ENCODE measurements around the gene RAB10. TPM values are rescaled to one million over a fixed set of nuclear protein-coding genes. Genes with fewer than 3 reads are reported as not detected.

RAB10 gene
- total RNA-seq, 1 experiment from 2014 or later = 138 TPM

DNA sequence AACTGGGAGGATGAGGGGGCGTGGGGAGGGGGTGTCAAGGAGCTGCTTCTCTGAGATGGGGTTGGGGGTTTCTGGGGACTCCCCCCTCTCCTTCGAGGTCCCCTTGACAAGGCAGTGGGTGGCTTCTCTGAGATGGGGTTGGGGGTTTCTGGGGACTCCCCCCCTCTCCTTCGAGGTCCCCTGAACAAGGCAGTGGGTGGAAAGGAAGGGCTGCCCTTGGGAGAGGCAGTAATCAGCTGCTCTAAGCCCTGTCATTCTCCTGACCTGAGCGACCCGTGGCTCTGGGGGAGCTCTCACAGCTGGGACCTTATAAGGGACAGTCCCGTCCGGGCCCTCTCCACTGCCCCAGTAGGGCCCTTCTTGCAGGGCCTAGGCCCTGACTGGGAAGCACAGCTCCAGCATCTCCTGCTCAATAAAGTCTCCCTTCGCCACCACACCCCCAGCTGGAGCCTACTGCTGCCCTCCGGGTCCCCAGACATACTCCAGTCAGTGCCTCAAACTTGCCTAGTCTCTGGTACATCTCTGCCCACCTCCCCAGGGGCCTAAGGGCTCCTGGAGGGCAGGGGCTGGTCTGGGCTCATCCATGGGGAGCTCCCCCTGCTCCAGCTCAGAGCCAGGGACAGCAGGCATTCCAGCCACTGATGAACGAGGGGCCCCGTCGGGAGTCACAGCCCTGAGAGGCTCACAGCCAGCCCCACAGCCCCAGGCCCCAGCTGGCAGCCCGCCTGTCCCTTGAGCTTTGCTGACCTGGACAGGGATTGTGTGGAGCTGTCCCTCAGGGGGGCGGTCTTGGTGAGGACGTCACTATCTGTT lies 141.8 kb downstream of the RAB10 start:
- Histone ChIP-seq H2AFZ (ENCODE audit: low read length) (no peak overlapping the region), H3K4me2 (ENCODE audit: low read length) (no peak overlapping the region), H3K9me3 (ENCODE audit: low read length) (no peaks in the 10 kb centered on the region), H3K27me3 (ENCODE audit: low read length) (no peaks in the 10 kb centered on the region), H3K27ac (ENCODE audit: low read length) (no peak overlapping the region), H3F3A (ENCODE audit: low read length, unreplicated experiment) (no peaks in the 10 kb centered on the region), H3K4me1 (ENCODE audit: insufficient read depth, low read length) (0 out of 2 replicates have a peak, but pooled peaks cover 4% of the 10 kb centered on the region), H4K20me1 (ENCODE audit: low read length) (no peaks in the 10 kb centered on the region), H3K4me3 (ENCODE audit: low read length) (no peak overlapping the region), H3K36me3 (ENCODE audit: low read depth, low read length) (no peaks in the 10 kb centered on the region), H3K9ac (ENCODE audit: low read length) (no peak overlapping the region), H3K9me2 (replicated peaks; ENCODE audit: low read length) (no peaks in the 10 kb centered on the region), H3K79me2 (ENCODE audit: low read length) (no peaks in the 10 kb centered on the region)
- no peak for DNase-seq
- intact Hi-C loops (cut with micrococcal nuclease) = no loop called here
- CTCF ChIA-PET = interaction anchor here (0.6 kb wide), 1 partner anchor 333 kb away, joined by 6 read pairs; no protein-coding TSS in a partner anchor
- no peak for ATAC-seq
- POLR2A ChIA-PET (ENCODE audit: unreplicated experiment) = no interaction called here
- TF ChIP-seq EZH2phosphoT487 (IDR thresholded peaks at IDR 0.05; ENCODE audit: borderline replicate concordance, low read length) (no peak), EZH2 (IDR thresholded peaks at IDR 0.05; ENCODE audit: low read length, unreplicated experiment) (no peak)
- TF ChIP-seq, protein P1, sequence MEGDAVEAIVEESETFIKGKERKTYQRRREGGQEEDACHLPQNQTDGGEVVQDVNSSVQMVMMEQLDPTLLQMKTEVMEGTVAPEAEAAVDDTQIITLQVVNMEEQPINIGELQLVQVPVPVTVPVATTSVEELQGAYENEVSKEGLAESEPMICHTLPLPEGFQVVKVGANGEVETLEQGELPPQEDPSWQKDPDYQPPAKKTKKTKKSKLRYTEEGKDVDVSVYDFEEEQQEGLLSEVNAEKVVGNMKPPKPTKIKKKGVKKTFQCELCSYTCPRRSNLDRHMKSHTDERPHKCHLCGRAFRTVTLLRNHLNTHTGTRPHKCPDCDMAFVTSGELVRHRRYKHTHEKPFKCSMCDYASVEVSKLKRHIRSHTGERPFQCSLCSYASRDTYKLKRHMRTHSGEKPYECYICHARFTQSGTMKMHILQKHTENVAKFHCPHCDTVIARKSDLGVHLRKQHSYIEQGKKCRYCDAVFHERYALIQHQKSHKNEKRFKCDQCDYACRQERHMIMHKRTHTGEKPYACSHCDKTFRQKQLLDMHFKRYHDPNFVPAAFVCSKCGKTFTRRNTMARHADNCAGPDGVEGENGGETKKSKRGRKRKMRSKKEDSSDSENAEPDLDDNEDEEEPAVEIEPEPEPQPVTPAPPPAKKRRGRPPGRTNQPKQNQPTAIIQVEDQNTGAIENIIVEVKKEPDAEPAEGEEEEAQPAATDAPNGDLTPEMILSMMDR (conservative IDR thresholded peaks at IDR 0.05; ENCODE audit: low read depth, low read length) = no peak
- BruUV-seq (replicated peaks) = no TSS peak

DNA sequence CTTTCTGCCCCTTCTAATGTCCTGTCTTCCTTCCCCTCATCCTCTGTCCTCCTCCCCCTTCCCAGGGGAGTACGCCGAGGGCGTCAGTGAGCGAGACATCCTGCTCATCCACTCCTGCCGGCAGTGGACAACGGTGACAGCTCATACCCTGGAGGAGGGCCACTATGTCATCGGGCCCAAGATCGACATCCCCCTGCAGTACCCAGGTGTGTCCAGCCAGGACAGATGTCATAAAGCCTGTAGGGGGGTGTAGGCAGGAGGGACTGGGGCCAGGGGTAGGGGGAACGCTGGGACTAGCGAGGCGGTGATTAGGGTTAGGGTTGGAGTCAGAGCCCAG lies 142.4 kb downstream of the RAB10 start:
- DNase-seq (no peak), ATAC-seq (no peak)
- intact Hi-C loops (cut with micrococcal nuclease) = no loop called here
- no peak overlapping the region for H3K4me2 ChIP-seq (ENCODE audit: low read length)
- H3K4me3 ChIP-seq (ENCODE audit: low read length) = no peak overlapping the region
- no peak overlapping the region for H2AFZ ChIP-seq (ENCODE audit: low read length)
- H4K20me1 ChIP-seq (ENCODE audit: low read length) = no peaks in the 10 kb centered on the region
- H3K36me3 ChIP-seq (ENCODE audit: low read depth, low read length) = no peaks in the 10 kb centered on the region
- H3K9me2 ChIP-seq (replicated peaks; ENCODE audit: low read length) = no peaks in the 10 kb centered on the region
- POLR2A ChIA-PET (ENCODE audit: unreplicated experiment) = no interaction called here
- BruUV-seq (replicated peaks) = no TSS peak
- CTCF ChIA-PET = interaction anchor here (0.6 kb wide), 1 partner anchor 333 kb away, joined by 6 read pairs; no protein-coding TSS in a partner anchor
- H3K4me1 ChIP-seq (ENCODE audit: insufficient read depth, low read length) = 0 out of 2 replicates have a peak, but pooled peaks cover 4% of the 10 kb centered on the region
- H3K27ac ChIP-seq (ENCODE audit: low read length) = no peak overlapping the region
- no peak overlapping the region for H3K9ac ChIP-seq (ENCODE audit: low read length)
- no peaks in the 10 kb centered on the region for H3K27me3 ChIP-seq (ENCODE audit: low read length)
- TF ChIP-seq, protein P1 (conservative IDR thresholded peaks at IDR 0.05; ENCODE audit: low read depth, low read length) = no peak
- TF ChIP-seq EZH2phosphoT487 (IDR thresholded peaks at IDR 0.05; ENCODE audit: borderline replicate concordance, low read length) = no peak
- TF ChIP-seq EZH2 (IDR thresholded peaks at IDR 0.05; ENCODE audit: low read length, unreplicated experiment) = no peak
- no peaks in the 10 kb centered on the region for H3K9me3 ChIP-seq (ENCODE audit: low read length)
- no peaks in the 10 kb centered on the region for H3K79me2 ChIP-seq (ENCODE audit: low read length)
- H3F3A ChIP-seq (ENCODE audit: low read length, unreplicated experiment) = no peaks in the 10 kb centered on the region

DNA sequence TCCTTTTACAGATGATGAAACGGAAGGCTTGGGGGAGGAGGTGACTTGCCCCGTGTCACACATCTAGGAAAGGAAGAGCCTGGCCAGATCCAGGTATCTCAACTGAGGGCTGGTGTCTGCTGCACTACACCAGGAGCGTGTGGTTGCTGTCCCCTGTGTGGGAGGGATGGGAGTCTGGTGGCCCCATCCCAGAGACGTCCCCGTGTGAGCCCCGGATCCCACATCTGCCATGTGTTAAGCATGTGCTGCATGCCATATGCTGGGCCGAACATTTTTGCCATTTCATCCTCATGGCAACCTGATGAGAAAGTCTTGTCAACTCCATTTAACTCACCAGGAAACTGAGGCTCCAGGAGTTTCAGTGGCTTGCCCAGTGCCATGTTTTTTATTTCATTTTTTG lies 143.2 kb downstream of the RAB10 start:
- Histone ChIP-seq H3K9ac (ENCODE audit: low read length) (no peak overlapping the region), H3K9me2 (replicated peaks; ENCODE audit: low read length) (no peaks in the 10 kb centered on the region), H3K4me2 (ENCODE audit: low read length) (no peak overlapping the region), H4K20me1 (ENCODE audit: low read length) (no peaks in the 10 kb centered on the region), H3K4me1 (ENCODE audit: insufficient read depth, low read length) (0 out of 2 replicates have a peak, but pooled peaks cover 4% of the 10 kb centered on the region), H3K27me3 (ENCODE audit: low read length) (no peaks in the 10 kb centered on the region), H3K4me3 (ENCODE audit: low read length) (no peak overlapping the region), H3F3A (ENCODE audit: low read length, unreplicated experiment) (no peaks in the 10 kb centered on the region), H2AFZ (ENCODE audit: low read length) (no peak overlapping the region), H3K9me3 (ENCODE audit: low read length) (no peaks in the 10 kb centered on the region), H3K36me3 (ENCODE audit: low read depth, low read length) (no peaks in the 10 kb centered on the region), H3K79me2 (ENCODE audit: low read length) (no peaks in the 10 kb centered on the region), H3K27ac (ENCODE audit: low read length) (no peak overlapping the region)
- TF ChIP-seq EZH2phosphoT487 (IDR thresholded peaks at IDR 0.05; ENCODE audit: borderline replicate concordance, low read length) (no peak), EZH2 (IDR thresholded peaks at IDR 0.05; ENCODE audit: low read length, unreplicated experiment) (no peak)
- TF ChIP-seq, protein P1 (conservative IDR thresholded peaks at IDR 0.05; ENCODE audit: low read depth, low read length) = no peak
- no TSS peak for BruUV-seq (replicated peaks)
- intact Hi-C loops (cut with micrococcal nuclease) = no loop called here
- ChIA-PET POLR2A (ENCODE audit: unreplicated experiment) (no interaction called here), CTCF (no interaction called here)
- DNase-seq = no peak
- ATAC-seq = no peak
